ENCODE results near the gene KASH5.

The KASH5 gene

DNA sequence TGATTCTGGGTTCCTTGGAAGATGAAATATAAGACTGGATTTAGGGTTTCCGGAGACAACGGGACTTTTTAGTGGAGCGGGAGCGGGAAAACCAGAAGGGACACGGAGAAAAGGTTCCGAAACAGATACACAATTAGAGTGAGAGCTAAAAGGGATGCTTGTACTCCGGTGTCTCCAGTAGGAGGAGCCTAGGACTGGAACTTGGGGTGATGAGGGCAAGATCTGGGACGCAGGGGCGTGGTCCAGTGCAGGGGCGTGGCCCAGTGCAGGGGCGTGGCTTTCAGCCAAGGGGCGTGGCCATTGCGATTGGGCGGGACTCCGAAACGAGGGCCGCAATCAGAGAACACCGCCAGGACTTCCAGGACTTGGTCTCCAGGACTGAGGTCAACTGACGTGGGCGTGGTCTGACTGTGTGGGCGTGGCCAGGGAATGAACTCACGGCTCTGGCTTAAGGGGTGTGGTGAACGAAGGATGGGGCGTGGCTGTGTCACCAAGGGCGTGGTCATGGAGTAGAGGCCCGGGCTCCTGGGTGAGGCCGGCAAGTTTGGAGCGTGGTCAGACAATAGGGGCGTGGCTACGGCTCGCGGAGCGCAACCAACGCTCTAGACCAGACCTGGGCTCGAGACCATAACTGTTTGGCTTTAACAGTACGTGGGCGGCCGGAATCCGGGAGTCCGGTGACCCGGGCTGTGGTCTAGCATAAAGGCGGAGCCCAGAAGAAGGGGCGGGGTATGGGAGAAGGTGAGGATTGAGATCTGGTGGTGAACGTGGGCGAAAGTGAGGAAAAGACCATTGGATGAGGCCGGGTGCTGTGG, 24.6 kb upstream of the KASH5 start, which contains the start of gene DKKL1 (continued):
- TF ChIP-seq ZNF211 (tag by site-specific recombination; IDR thresholded peaks at IDR 0.05; ENCODE audit: low read depth) (no peak), ZNF654 (tag by site-specific recombination; IDR thresholded peaks at IDR 0.05; ENCODE audit: low read depth) (no peak), ZSCAN5A (tag by site-specific recombination; IDR thresholded peaks at IDR 0.05) (no peak), ZNF558 (tag by site-specific recombination; IDR thresholded peaks at IDR 0.05) (no peak), TSHZ1 (tag by site-specific recombination; IDR thresholded peaks at IDR 0.05; ENCODE audit: borderline replicate concordance) (no peak), MYNN (tag by site-specific recombination; IDR thresholded peaks at IDR 0.05; ENCODE audit: borderline replicate concordance) (no peak), SP3 (tag by site-specific recombination; IDR thresholded peaks at IDR 0.05) (peak; percentile 99), ZNF664 (tag by site-specific recombination; IDR thresholded peaks at IDR 0.05) (no peak), KLF10 (tag by site-specific recombination; IDR thresholded peaks at IDR 0.05) (no peak), ZNF501 (tag by site-specific recombination; IDR thresholded peaks at IDR 0.05) (0 out of 2 replicates have a peak, but pooled peaks have one; percentile 36), TCF7L2 (IDR thresholded peaks at IDR 0.05; ENCODE audit: borderline replicate concordance, low read depth, low read length) (no peak), ZEB2 (tag by site-specific recombination; IDR thresholded peaks at IDR 0.05) (0 out of 2 replicates have a peak, but pooled peaks have one; percentile 15), OVOL3 (tag by site-specific recombination; IDR thresholded peaks at IDR 0.05) (no peak), ZNF280C (tag by site-specific recombination; IDR thresholded peaks at IDR 0.05) (no peak), FEZF1 (tag by site-specific recombination; IDR thresholded peaks at IDR 0.05) (no peak), ZNF174 (tag by site-specific recombination; IDR thresholded peaks at IDR 0.05) (no peak), ZNF707 (tag by site-specific recombination; IDR thresholded peaks at IDR 0.05) (no peak), ZNF596 (tag by site-specific recombination; IDR thresholded peaks at IDR 0.05) (0 out of 2 replicates have a peak, but pooled peaks have one; percentile 32), KLF7 (tag by site-specific recombination; IDR thresholded peaks at IDR 0.05; ENCODE audit: borderline replicate concordance) (peak; percentile 16; the same call in 1 of the 2 replicates), ZNF544 (tag by site-specific recombination; IDR thresholded peaks at IDR 0.05) (no peak), ZNF221 (tag by site-specific recombination; IDR thresholded peaks at IDR 0.05; ENCODE audit: borderline replicate concordance) (no peak), ZNF777 (tag by site-specific recombination; IDR thresholded peaks at IDR 0.05; ENCODE audit: borderline replicate concordance) (no peak)
- TF ChIP-seq, protein P1, sequence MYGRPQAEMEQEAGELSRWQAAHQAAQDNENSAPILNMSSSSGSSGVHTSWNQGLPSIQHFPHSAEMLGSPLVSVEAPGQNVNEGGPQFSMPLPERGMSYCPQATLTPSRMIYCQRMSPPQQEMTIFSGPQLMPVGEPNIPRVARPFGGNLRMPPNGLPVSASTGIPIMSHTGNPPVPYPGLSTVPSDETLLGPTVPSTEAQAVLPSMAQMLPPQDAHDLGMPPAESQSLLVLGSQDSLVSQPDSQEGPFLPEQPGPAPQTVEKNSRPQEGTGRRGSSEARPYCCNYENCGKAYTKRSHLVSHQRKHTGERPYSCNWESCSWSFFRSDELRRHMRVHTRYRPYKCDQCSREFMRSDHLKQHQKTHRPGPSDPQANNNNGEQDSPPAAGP (tag by site-specific recombination; IDR thresholded peaks at IDR 0.05): 0 out of 2 replicates have a peak, but pooled peaks have one; percentile 28
- TF ChIP-seq, protein P2, sequence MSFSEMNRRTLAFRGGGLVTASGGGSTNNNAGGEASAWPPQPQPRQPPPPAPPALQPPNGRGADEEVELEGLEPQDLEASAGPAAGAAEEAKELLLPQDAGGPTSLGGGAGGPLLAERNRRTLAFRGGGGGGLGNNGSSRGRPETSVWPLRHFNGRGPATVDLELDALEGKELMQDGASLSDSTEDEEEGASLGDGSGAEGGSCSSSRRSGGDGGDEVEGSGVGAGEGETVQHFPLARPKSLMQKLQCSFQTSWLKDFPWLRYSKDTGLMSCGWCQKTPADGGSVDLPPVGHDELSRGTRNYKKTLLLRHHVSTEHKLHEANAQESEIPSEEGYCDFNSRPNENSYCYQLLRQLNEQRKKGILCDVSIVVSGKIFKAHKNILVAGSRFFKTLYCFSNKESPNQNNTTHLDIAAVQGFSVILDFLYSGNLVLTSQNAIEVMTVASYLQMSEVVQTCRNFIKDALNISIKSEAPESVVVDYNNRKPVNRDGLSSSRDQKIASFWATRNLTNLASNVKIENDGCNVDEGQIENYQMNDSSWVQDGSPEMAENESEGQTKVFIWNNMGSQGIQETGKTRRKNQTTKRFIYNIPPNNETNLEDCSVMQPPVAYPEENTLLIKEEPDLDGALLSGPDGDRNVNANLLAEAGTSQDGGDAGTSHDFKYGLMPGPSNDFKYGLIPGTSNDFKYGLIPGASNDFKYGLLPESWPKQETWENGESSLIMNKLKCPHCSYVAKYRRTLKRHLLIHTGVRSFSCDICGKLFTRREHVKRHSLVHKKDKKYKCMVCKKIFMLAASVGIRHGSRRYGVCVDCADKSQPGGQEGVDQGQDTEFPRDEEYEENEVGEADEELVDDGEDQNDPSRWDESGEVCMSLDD (tag by site-specific recombination; IDR thresholded peaks at IDR 0.05): peak; percentile 56; the same call in 1 of the 2 replicates
- TF ChIP-seq, protein P3, sequence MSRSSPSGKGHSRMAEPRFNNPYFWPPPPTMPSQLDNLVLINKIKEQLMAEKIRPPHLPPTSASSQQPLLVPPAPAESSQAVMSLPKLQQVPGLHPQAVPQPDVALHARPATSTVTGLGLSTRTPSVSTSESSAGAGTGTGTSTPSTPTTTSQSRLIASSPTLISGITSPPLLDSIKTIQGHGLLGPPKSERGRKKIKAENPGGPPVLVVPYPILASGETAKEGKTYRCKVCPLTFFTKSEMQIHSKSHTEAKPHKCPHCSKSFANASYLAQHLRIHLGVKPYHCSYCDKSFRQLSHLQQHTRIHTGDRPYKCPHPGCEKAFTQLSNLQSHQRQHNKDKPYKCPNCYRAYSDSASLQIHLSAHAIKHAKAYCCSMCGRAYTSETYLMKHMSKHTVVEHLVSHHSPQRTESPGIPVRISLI (tag by site-specific recombination; IDR thresholded peaks at IDR 0.05): no peak

Data from HEK293 (cell line).